ENCODE results near the gene NIT1.

The NIT1 gene

DNA sequence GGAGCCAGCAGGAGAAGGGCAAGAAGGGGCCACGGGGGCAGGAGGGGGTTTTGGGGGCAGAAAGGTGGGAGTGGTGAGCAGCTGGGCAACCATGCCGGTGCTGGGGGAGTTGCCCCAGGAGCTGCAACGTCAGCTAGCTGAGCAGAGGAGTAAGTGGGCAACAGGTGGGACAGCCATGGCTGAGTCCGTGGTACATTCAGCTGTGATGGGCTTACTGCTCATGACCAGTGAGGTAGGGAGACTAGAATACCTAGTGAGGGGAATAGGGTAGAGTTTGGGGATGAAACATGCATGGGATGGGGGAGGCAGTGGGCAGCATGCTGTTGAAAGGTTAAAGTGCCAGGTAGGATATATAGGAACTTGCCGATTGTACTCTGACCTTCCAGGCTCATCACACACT, 43.7 kb downstream of the NIT1 start:
- no peak for TF ChIP-seq CTCF (IDR thresholded peaks at IDR 0.05; ENCODE audit: low read length, missing control alignments)
- H3K4me3 ChIP-seq (replicated peaks; ENCODE audit: low read depth, low read length), result no peak overlapping the region
- no peak for DNase-seq (ENCODE audit: low read depth)

- no peak for TF ChIP-seq CTCF (IDR thresholded peaks at IDR 0.05; ENCODE audit: low read length, missing control alignments)
- DNase-seq (ENCODE audit: low read depth), result no peak
- H3K4me3 ChIP-seq (replicated peaks; ENCODE audit: low read depth, low read length), result no peak overlapping the region
These were observed 44.1 kb downstream of the NIT1 start for GRCh38 chr1:161162052-161162451.

- no peak overlapping the region for H3K4me3 ChIP-seq (replicated peaks; ENCODE audit: low read depth, low read length)
- TF ChIP-seq CTCF (IDR thresholded peaks at IDR 0.05; ENCODE audit: low read length, missing control alignments), result no peak
- no peak for DNase-seq (ENCODE audit: low read depth)
These were observed 44.9 kb downstream of the NIT1 start for GRCh38 chr1:161162806-161163205.

GRCh38 chr1:161163793-161164192, 45.9 kb downstream of the NIT1 start:
- TF ChIP-seq CTCF (IDR thresholded peaks at IDR 0.05; ENCODE audit: low read length, missing control alignments), result no peak
- DNase-seq (ENCODE audit: low read depth), result no peak
- no peak overlapping the region for H3K4me3 ChIP-seq (replicated peaks; ENCODE audit: low read depth, low read length)

GRCh38 chr1:161164901-161165610, 47.2 kb downstream of the NIT1 start:
- DNase-seq (ENCODE audit: low read depth), result no peak
- H3K4me3 ChIP-seq (replicated peaks; ENCODE audit: low read depth, low read length), result peak overlapping the region; percentile 87
- TF ChIP-seq CTCF (IDR thresholded peaks at IDR 0.05; ENCODE audit: low read length, missing control alignments), result no peak

- peak; percentile 99 for DNase-seq (ENCODE audit: low read depth)
- H3K4me3 ChIP-seq (replicated peaks; ENCODE audit: low read depth, low read length), result peak within 1 kb of the TSS; percentile 87
- TF ChIP-seq CTCF (IDR thresholded peaks at IDR 0.05; ENCODE audit: low read length, missing control alignments), result peak; percentile 46
These were observed 48.1 kb downstream of the NIT1 start, which contains the start of gene PPOX for GRCh38 chr1:161165742-161166668. PPOX (plus strand) TSS chr1:161166426; CDS start chr1:161166848, 422 bp downstream.
